ENCODE results near the gene FAM200B. TPM values are rescaled to one million over a fixed set of nuclear protein-coding genes. Genes with fewer than 3 reads are reported as not detected.

Gene FAM200B
- total RNA-seq, result 58.2 TPM

DNA sequence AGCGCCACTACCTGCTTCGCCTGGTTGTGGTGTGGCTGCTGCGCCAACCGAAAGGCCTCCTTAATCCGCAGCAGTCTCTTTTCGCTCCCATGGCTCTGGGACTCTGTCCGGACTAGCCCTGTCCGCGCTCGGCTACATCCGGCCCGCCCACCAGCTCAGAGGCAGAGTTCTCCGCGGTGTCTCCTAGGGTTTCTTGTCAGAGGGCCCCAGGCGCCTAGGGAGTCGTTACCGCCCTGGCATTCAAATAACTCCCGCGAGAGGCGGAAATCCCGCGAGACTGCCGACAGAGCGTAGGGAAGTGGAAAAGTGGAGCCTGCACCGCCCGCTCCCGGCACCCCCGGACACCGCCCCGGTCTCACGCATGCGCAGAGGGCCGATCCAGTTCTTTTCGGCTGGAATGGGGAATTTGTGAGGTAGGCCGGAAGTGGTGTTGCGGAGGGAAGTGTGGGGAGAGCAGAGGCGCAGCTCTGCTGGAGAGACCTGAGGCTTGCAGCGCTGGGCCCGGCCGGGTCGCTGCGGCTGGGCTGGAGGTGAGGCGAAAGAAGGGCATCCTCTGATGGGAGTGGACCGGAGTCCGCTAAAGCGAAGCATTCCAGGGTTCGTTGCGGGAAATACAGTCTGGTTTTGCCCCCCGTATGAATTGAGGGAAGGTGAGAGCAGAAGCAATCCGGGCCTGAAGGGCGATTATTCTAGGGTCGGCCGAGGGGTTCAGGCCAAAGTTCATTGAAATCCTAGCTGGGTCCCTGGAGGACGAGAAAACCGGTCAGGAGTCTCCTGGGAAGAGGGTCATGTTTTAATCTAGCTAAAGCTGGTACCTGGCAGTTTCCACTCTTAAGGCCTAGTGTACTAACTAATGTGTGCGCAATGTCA lies at the start of gene FAM200B:
TSS of gene FAM200B (plus strand) at position 456 of the 870 bp plus-strand sequence. CDS start 5,151 bp downstream, outside the sequence.

GRCh38 chr4:15655223-15656037 lies 26.2 kb upstream of the FAM200B start, which contains the start of gene FBXL5:
TSS of gene FBXL5 (minus strand) at chr4:15655357. CDS start at chr4:15655287, 70 bp downstream.

DNA sequence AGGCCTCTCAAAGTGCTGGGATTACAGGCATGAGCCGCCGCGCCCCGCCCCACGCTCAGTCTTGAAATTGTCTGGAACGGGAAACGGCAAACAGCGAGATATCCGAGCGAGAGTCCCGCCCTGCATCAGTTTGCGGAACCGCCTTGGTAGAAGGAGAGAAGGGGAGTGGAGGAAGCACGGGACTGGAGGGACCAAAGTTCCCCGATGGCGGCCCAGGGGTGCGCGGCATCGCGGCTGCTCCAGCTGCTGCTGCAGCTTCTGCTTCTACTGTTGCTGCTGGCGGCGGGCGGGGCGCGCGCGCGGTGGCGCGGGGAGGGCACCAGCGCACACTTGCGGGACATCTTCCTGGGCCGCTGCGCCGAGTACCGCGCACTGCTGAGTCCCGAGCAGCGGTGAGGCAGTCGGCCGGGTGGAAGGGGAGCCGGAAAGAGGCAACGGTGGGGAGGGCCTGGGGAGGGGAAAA lies 21.3 kb downstream of the FAM200B start, which contains the start of gene BST1:
TSS of gene BST1 (plus strand) at position 125 of the 463 bp plus-strand sequence. CDS start at position 205, 80 bp downstream.

Other genes starting within 250 kb of the FAM200B start
- 39.4 TPM for gene CC2D2A, start 211.9 kb upstream of the FAM200B start, total RNA-seq
- gene FBXL5, start 26.5 kb upstream of the FAM200B start, total RNA-seq, result 200 TPM
- 0.94 TPM for gene BST1, start 21.2 kb downstream of the FAM200B start, total RNA-seq
- 9.1 TPM for gene CD38, start 96.5 kb downstream of the FAM200B start, total RNA-seq